Astrocyte (in vitro differentiated cells and primary cell): Measurements from ENCODE around the gene WDR86.

Source experiments
- EZH2 ChIP-seq: IDR thresholded peaks from 2 replicates; pipeline ENCODE4 v1.6.1; 2012; ENCODE audit warnings: mild to moderate bottlenecking, low read length, inconsistent platforms; ENCODE audit not compliant: insufficient read depth
- TF ChIP-seq, protein P1 (sequence below): IDR thresholded peaks from 2 replicates; pipeline ENCODE4 v1.5.1; 2011; ENCODE audit warnings: low read depth, mild to moderate bottlenecking, inconsistent platforms, low read length, moderate library complexity; ENCODE audit not compliant: insufficient read depth

DNA sequence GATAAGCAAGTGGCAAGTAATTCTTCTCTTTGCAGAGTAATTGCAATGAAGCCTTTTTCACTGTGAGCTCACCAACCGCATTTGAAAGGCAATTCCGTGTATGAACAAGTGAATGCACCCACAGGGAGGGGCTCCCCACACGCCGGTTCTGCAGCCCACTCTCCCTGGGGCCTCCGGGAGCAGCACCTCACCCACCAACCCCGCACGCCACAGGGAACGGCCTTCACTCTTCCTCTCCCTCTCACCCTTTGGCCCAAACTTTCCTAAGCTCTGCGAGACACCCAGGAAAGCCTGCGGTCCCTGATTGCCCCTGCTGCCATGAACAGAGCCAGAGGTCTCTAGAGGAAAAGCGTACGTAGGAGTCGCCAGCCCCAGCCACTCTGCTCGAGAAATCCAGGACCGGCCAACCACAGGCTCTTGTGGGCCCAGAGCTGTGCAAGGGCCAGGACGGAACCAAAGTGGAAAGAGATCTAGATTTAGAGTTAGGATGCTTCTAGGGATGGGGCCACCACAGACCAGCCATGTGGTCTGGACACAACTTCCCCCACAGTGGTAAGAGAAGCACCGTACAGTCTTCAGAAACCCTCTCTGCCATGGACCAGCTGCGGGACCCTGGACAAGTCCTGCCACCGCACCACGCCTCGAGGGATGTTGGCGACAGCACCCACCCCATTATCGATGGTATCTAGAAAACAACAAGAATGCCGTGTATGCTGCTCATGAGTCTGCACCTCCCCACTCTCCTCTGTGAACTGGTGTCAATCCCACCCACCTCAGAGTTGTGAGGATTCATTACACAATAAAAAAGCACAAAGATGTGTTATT lies 3.6 kb downstream of the WDR86 start:
- no peak for TF ChIP-seq EZH2
- TF ChIP-seq, protein P1, sequence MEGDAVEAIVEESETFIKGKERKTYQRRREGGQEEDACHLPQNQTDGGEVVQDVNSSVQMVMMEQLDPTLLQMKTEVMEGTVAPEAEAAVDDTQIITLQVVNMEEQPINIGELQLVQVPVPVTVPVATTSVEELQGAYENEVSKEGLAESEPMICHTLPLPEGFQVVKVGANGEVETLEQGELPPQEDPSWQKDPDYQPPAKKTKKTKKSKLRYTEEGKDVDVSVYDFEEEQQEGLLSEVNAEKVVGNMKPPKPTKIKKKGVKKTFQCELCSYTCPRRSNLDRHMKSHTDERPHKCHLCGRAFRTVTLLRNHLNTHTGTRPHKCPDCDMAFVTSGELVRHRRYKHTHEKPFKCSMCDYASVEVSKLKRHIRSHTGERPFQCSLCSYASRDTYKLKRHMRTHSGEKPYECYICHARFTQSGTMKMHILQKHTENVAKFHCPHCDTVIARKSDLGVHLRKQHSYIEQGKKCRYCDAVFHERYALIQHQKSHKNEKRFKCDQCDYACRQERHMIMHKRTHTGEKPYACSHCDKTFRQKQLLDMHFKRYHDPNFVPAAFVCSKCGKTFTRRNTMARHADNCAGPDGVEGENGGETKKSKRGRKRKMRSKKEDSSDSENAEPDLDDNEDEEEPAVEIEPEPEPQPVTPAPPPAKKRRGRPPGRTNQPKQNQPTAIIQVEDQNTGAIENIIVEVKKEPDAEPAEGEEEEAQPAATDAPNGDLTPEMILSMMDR = no peak
